Measurements from ENCODE around the gene CAPN7.

DNA sequence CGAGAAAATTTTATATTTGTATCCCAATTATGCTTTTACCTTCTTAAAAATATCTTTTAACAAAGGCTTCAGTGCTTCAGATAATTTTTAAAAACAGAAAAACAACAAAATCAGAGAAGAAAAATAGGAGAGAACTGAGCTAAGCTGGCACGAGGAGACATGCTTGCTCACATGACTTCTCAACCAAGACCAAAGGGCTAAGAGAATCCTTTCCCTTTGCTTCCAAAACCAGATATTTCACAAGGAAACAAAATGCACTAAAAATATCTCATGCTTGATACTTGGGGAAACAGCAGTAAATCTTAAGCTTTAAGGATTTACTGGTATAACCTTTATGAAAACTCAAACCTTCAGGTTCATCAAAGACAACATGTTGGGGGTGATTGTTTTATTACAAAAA is 58.4 kb downstream of the CAPN7 start:
- TF ChIP-seq POLR2AphosphoS5 (IDR thresholded peaks at IDR 0.05; ENCODE audit: low read depth, low read length) (no peak), CTCF (IDR thresholded peaks at IDR 0.05 in 2 of 3, conservative IDR thresholded peaks at IDR 0.05 in 1 of 3; ENCODE audit: borderline replicate concordance in 1 of 3, insufficient read depth in 1 of 3, low read depth in 2 of 3, low read length in 2 of 3) (no peak), RAD21 (IDR thresholded peaks at IDR 0.05; ENCODE audit: low read depth) (no peak), CEBPB (IDR thresholded peaks at IDR 0.05; ENCODE audit: low read depth) (no peak), EZH2phosphoT487 (IDR thresholded peaks at IDR 0.05; ENCODE audit: borderline replicate concordance) (no peak), EZH2 (IDR thresholded peaks at IDR 0.05) (no peak), POLR2A (IDR thresholded peaks at IDR 0.05; ENCODE audit: borderline replicate concordance, extremely low read depth, insufficient read depth, insufficient read length) (no peak), MAX (IDR thresholded peaks at IDR 0.05) (no peak), ATF3 (IDR thresholded peaks at IDR 0.05) (no peak), ZFX (IDR thresholded peaks at IDR 0.05) (no peak), ELF1 (IDR thresholded peaks at IDR 0.05; ENCODE audit: borderline replicate concordance, low read depth) (no peak)
- TF ChIP-seq, protein P1, sequence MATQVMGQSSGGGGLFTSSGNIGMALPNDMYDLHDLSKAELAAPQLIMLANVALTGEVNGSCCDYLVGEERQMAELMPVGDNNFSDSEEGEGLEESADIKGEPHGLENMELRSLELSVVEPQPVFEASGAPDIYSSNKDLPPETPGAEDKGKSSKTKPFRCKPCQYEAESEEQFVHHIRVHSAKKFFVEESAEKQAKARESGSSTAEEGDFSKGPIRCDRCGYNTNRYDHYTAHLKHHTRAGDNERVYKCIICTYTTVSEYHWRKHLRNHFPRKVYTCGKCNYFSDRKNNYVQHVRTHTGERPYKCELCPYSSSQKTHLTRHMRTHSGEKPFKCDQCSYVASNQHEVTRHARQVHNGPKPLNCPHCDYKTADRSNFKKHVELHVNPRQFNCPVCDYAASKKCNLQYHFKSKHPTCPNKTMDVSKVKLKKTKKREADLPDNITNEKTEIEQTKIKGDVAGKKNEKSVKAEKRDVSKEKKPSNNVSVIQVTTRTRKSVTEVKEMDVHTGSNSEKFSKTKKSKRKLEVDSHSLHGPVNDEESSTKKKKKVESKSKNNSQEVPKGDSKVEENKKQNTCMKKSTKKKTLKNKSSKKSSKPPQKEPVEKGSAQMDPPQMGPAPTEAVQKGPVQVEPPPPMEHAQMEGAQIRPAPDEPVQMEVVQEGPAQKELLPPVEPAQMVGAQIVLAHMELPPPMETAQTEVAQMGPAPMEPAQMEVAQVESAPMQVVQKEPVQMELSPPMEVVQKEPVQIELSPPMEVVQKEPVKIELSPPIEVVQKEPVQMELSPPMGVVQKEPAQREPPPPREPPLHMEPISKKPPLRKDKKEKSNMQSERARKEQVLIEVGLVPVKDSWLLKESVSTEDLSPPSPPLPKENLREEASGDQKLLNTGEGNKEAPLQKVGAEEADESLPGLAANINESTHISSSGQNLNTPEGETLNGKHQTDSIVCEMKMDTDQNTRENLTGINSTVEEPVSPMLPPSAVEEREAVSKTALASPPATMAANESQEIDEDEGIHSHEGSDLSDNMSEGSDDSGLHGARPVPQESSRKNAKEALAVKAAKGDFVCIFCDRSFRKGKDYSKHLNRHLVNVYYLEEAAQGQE (IDR thresholded peaks at IDR 0.05; ENCODE audit: low read depth), result no peak
